GM12878 (cell line): ENCODE measurements around the gene KHDRBS2.

Source experiments
- CBFB ChIP-seq: IDR thresholded peaks from 2 replicates; pipeline ENCODE4 v1.6.1; 2016; ENCODE audit warnings: antibody characterized with exemption, low read depth
- CBX5 ChIP-seq: sonication (generic); IDR thresholded peaks from 2 replicates; pipeline ENCODE4 v1.6.1; 2016; ENCODE audit warnings: low read depth, moderate library complexity, mild to moderate bottlenecking, inconsistent platforms
- CREM ChIP-seq: IDR thresholded peaks from 2 replicates; pipeline ENCODE4 v1.6.1; 2014; ENCODE audit warnings: antibody characterized with exemption, low read depth
- CTCF ChIP-seq, 3 experiments: IDR thresholded peaks in 2 of 3; conservative IDR thresholded peaks in 1 of 3; 2 replicates each; pipeline ENCODE4 v1.5.1; 2011; ENCODE audit warnings: low read depth in 3 of 3, low read length in 3 of 3, mild to moderate bottlenecking in 3 of 3, control low read depth in 2 of 3, moderate library complexity in 2 of 3, inconsistent platforms in 1 of 3, mixed read lengths in 1 of 3; ENCODE audit not compliant: control insufficient read depth in 2 of 3, insufficient read depth in 1 of 3; ENCODE audit errors: extremely low read depth in 1 of 3
- EGR1 ChIP-seq, 2 experiments: IDR thresholded peaks; 1 replicate in 1 of 2; 2 replicates in 1 of 2; pipeline ENCODE4 v1.6.1; 2011 to 2012; ENCODE audit warnings: low read depth in 2 of 2, low read length in 2 of 2, borderline replicate concordance in 1 of 2, mild to moderate bottlenecking in 1 of 2, moderate library complexity in 1 of 2
- GABPA ChIP-seq: IDR thresholded peaks from 2 replicates; pipeline ENCODE4 v1.6.1; 2014; ENCODE audit warnings: antibody characterized with exemption, low read depth, mild to moderate bottlenecking, inconsistent platforms
- KDM1A ChIP-seq: fragments of 200-600 bp; sonication (generic); IDR thresholded peaks from 2 replicates; pipeline ENCODE4 v1.6.1; 2016; ENCODE audit warnings: borderline replicate concordance
- POLR2AphosphoS5 ChIP-seq: IDR thresholded peaks from 2 replicates; pipeline ENCODE4 v1.6.1; 2011; ENCODE audit warnings: mild to moderate bottlenecking, low read length, inconsistent platforms
- RB1 ChIP-seq: fragments of 450-650 bp; formaldehyde crosslinking; IDR thresholded peaks from 2 replicates; pipeline ENCODE4 v1.6.1; 2017; ENCODE audit warnings: mild to moderate bottlenecking, borderline replicate concordance
- SRF ChIP-seq, 2 experiments: IDR thresholded peaks; 2 replicates each; pipeline ENCODE4 v1.6.1; 2011; ENCODE audit warnings: low read depth in 2 of 2, low read length in 2 of 2, mild to moderate bottlenecking in 1 of 2, moderate library complexity in 1 of 2
- WRNIP1 ChIP-seq: IDR thresholded peaks from 2 replicates; pipeline ENCODE4 v1.6.1; 2011; ENCODE audit warnings: low read depth, low read length, improper control_type of control experiment, borderline replicate concordance

DNA sequence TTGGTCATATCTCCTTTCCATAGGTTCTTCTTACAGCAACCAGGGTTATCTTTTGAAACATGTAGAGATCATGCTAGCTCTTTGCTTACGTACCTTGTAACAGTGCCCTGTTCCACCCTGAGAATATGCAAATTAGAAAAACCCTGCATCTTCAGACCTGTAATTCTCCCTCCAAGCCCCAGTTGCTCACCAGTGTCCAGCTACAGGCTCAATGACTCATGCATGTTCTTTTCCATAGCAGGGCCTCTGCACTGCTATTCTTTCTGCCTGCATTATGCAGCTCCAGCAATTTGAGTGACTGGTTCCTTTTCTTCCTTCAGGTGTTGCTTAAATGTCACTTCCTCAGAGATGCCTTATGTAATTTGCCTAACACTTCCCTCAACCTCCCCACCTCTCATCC lies 636.2 kb downstream of the KHDRBS2 start:
- no peak for TF ChIP-seq WRNIP1
- TF ChIP-seq KDM1A: no peak
- TF ChIP-seq RB1: no peak
- no peak for TF ChIP-seq POLR2AphosphoS5
- TF ChIP-seq GABPA: no peak
- no peak for TF ChIP-seq CREM
- TF ChIP-seq CBFB: no peak
- TF ChIP-seq EGR1 (IDR thresholded peaks at IDR 0.05; ENCODE audit: borderline replicate concordance in 1 of 2, low read depth in 2 of 2, low read length in 2 of 2): no peak
- TF ChIP-seq CTCF (IDR thresholded peaks at IDR 0.05 in 2 of 3, conservative IDR thresholded peaks at IDR 0.05 in 1 of 3; ENCODE audit: control insufficient read depth in 2 of 3, extremely low read depth in 1 of 3, insufficient read depth in 1 of 3, low read depth in 3 of 3, low read length in 3 of 3): no peak
- TF ChIP-seq SRF (IDR thresholded peaks at IDR 0.05; ENCODE audit: low read depth in 2 of 2, low read length in 2 of 2): no peak
- no peak for TF ChIP-seq CBX5
